ENCODE data around the gene RANGAP1. TPM values are rescaled to one million over a fixed set of nuclear protein-coding genes. Genes with fewer than 3 reads are reported as not detected.

The RANGAP1 gene
- total and polyA plus RNA-seq, 2 of the 8 experiments (the other 6 are each of a cell fraction or from before 2014, with no cell fraction given), result 121 to 171 TPM

GRCh38 chr22:41222846-41223507 lies 63.0 kb downstream of the RANGAP1 start (continued):
- TF ChIP-seq CHD1 (IDR thresholded peaks at IDR 0.05; ENCODE audit: low read depth, low read length) (no peak), CTCF (IDR thresholded peaks at IDR 0.05; ENCODE audit: control extremely low read depth in 1 of 3, insufficient read depth in 1 of 3, low read depth in 1 of 3, low read length in 3 of 3) (no peak), RBBP5 (IDR thresholded peaks at IDR 0.05; ENCODE audit: borderline replicate concordance, low read depth, low read length) (no peak)
